ENCODE results near the gene NDC1. TPM values are rescaled to one million over a fixed set of nuclear protein-coding genes. Genes with fewer than 3 reads are reported as not detected.

NDC1 gene, protein sequence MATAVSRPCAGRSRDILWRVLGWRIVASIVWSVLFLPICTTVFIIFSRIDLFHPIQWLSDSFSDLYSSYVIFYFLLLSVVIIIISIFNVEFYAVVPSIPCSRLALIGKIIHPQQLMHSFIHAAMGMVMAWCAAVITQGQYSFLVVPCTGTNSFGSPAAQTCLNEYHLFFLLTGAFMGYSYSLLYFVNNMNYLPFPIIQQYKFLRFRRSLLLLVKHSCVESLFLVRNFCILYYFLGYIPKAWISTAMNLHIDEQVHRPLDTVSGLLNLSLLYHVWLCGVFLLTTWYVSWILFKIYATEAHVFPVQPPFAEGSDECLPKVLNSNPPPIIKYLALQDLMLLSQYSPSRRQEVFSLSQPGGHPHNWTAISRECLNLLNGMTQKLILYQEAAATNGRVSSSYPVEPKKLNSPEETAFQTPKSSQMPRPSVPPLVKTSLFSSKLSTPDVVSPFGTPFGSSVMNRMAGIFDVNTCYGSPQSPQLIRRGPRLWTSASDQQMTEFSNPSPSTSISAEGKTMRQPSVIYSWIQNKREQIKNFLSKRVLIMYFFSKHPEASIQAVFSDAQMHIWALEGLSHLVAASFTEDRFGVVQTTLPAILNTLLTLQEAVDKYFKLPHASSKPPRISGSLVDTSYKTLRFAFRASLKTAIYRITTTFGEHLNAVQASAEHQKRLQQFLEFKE
- 5.9 and 9.3 TPM in 2 replicates for total RNA-seq (ENCODE audit: low replicate concordance)

GRCh38 chr1:53837924-53838653, at the start of gene NDC1:
NDC1 (minus strand) TSS chr1:53838296; CDS start chr1:53838261, 35 bp downstream.

GRCh38 chr1:53739109-53739681, 98.9 kb downstream of the NDC1 start, which contains the start of gene GLIS1:
GLIS1 (minus strand) TSS chr1:53739164; CDS start chr1:53738064, 1,100 bp downstream.

Other genes starting within 250 kb of the NDC1 start
- 0.23 and 0.30 TPM in 2 replicates for gene GLIS1, start 99.1 kb downstream of the NDC1 start, total RNA-seq (ENCODE audit: low replicate concordance)
- 14.4 and 20.6 TPM in 2 replicates for gene YIPF1, start 51.5 kb upstream of the NDC1 start, total RNA-seq (ENCODE audit: low replicate concordance)
- gene DIO1, start 55.9 kb upstream of the NDC1 start, total RNA-seq (ENCODE audit: low replicate concordance), result not detected in 2 replicates
- gene IFT25, start 107.4 kb upstream of the NDC1 start, total RNA-seq (ENCODE audit: low replicate concordance), result 9.5 and 18.8 TPM in 2 replicates
- 9.5 and 27.1 TPM in 2 replicates for gene LRRC42, start 108.1 kb upstream of the NDC1 start, total RNA-seq (ENCODE audit: low replicate concordance)
- not detected in 2 replicates for gene LDLRAD1, start 179.9 kb upstream of the NDC1 start, total RNA-seq (ENCODE audit: low replicate concordance)
- 312 and 606 TPM in 2 replicates for gene TMEM59, start 214.9 kb upstream of the NDC1 start, total RNA-seq (ENCODE audit: low replicate concordance)
- gene TCEANC2, start 215.3 kb upstream of the NDC1 start, total RNA-seq (ENCODE audit: low replicate concordance), result 2.6 and 4.4 TPM in 2 replicates